ENCODE data around the gene SELENON.

Gene SELENON

DNA sequence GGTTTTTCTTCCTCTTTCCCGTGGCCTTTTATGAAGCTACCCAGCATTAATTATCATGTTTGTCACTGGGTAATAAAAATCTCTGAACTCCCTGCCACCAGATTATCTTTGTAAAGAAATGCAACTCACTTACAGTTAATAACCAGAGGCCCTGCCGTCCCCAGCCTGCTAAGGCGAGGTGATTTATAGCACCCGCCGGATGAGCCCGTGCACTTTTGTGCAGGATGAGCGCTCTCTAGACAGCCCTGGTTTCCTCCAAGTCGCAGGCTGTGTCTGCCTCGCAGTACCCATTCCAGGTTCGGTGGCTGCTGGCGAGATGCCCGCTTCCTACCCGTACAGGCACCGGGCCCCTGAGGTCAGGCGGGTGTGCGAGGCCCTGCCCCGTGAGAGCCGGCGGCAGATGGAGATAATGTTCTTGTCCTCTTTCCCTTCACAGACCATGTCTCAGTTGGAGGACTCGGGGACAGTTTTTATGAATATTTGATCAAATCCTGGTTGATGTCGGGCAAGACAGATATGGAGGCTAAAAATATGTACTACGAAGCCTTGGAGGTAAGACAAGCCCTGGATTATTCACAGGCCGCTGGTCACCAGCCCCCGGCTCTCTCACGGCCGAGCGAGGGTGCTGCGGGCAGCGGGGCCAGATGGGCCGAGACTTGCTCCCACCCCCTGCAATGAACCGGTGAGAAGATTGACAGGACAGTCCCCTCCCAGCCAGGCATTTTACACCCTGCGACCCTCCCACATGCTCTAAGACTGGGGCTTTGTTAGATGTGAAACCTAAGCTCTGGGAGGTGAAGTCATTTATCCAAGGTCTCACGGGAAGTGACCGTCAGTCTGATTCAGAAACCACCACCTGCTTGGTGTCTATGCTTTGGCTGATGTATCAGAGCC, 28.5 kb upstream of the SELENON start:
- no peak for DNase-seq

DNA sequence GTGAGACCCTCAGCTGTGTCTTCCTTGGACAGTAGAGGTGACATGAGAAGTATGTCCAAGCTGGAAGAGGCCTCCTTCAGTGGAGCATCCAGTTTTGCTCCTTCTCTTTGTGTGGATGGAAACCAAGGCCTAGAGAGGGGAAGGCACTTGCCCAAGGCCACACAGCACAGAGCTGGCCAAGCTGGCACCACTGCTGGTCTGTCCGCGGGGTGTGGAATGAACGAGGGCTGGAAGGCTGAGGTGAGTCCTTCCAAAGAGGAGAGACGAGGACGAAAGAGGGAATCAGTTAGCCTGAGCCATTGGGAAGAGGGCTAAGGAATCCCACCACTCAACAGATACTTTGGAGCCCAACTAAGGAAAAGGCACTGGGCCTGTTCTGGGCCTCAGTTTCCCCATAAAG, 27.8 kb upstream of the SELENON start:
- DNase-seq, result no peak

GRCh38 chr1:25772692-25773245, 27.2 kb upstream of the SELENON start:
- no peak for DNase-seq

DNA sequence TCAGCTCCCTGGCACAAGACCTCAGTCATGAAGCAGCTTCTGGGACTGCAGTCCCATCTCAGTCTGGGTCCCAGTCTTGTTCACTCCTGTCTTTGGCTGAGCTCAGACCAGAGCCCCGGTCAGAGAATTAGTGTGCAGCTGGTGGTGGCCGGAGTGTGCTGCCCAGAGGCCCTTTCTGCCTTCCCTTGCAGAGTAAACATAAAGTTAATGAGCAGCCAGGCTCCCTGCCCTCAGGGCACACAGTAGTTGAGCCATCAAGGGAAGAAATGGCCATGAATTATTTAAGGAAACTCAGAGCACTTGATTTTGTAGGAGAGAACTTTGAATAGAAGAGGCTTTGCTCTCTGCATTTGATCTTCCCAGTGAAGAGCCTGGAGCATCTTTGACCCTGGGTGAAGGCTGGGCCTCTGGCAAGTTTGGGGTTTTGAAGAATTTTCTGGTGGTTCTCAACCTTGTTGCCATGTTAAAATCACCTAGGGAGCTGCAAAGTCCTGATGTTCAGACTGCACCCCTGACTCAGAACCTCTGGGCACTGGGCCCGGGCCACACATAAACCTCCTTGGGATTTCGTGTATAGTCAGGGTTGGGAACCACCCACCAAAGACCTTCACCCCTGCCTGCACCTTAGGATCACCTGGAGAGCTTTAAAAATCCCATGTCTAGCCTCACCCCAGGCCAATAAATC, 26.4 kb upstream of the SELENON start:
- no peak for DNase-seq

DNA sequence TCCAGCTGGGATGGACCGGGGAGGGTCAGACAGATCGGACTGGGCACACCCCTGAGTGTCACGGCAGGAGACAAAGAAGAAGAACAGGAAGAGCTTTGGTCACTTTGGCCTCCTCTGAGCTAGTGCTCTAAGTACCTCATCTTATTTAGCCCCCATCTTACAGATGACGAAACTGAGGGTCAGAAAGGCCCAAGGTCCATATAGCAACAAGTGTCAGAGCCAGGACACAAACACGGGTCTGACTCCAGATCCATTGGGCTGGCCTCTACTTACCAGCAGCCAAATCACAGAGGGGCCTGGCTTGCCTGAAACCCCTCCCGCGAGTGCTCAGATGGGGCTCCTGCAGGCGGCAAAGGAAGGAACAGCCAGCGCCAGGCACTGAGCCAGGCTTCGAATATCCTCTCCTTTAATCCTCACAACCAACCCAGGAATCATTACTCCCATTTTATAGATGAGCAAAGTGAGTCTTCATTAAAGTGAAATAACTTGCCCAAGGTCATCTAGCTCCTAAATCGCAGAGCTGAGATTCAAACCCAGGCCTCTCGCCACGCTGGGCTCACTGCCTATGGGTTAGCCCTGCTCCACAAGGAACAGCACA, 25.7 kb upstream of the SELENON start:
- DNase-seq, result no peak

DNA sequence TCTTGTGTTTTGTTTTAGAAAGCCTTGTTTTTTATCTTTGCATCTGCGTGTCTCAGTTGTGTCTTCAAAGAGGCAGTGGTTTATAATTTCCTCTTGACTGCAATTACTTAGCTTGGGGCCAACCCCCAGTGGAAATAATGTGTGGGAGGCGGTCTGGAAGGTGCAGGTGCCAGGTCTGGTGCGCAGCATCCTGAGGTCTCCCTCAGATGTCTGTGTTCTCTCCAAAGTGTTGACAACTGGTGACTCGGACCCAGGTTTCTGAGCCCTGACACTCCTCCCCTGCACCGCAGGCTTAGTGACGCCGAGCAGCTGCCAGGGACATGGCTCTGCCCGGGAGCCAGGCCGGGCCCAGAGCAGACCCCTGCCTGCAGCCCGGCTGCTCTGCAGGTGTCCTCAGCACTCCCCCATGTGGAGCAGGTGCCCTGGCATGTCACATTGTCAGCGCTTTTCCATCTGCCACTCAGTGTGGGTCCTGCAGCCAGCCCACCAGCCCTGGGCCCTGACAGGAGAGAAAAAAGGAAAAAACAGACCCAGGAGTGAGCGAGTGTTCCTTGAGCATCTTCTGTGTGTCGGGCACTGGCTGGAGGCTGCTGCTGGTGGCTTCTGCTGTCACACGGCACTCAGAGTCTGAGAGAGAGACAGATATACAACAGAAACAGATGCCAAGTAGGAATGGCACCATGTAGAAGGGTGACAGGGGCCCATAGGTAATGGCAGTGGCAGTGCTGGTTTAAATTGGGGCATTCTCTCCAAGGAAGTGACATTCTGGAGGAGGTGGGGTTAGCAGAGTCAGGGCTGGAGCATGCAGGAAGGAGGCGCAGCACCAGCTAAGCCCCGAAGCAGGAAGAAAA, 24.8 kb upstream of the SELENON start:
- DNase-seq, result peak; percentile 71

- no peak for DNase-seq
Observed at GRCh38 chr1:25779388-25779787, 20.6 kb upstream of the SELENON start.

- no peak for DNase-seq
Observed at GRCh38 chr1:25779894-25780293, 20.1 kb upstream of the SELENON start.

DNA sequence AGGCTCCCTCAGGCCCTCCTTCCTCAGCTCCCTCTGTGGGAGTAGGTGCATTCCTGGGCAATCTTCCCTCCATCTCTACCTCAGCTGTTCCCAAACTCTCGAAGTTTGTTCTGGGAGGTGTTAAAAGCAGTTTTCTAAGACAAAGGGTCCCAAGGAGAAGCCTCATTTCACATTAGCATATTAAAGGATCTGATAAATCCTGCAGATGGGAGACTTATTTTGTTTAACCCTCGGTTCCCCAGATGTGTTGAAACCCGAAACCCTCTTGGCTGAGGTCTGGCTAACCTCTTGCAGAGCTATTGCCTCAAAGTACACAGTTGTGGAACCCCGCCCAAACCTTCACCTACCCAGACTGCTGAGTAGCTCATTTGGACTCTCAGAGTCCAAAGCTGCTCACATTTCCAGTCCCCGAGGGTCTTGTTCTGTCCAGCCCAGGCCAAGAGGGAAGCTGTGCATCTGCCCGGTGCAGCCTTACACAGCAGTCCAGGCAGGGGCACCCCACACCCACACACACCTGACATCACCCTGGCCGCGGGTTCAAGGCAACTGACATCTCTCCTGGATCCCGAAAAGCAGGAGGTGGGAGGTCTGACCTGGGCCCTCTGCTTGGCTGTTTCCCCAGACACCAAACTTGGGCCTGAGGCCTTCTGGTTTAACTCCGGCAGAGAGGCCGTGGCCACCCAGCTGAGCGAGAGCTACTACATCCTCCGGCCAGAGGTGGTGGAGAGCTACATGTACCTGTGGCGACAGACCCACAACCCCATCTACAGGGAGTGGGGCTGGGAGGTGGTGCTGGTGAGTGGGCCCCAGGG, 19.5 kb upstream of the SELENON start:
- DNase-seq, result no peak

DNA sequence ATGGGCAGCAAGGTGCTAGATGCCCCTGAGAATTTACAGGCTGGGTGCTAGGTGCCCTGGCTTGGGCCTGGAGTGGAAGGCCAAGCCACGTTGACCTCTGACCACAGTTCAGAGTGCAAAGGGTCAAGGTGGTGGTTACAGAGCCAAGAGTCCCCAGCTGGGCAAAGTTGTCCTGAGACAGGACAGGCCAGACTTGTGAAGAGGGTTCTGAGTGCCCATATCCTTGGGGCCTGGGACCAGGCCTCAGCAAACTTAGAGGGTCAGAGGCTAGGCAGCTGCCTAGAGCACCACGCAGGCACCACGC, 18.9 kb upstream of the SELENON start:
- no peak for DNase-seq

GRCh38 chr1:25782608-25783201, 17.3 kb upstream of the SELENON start:
- no peak for DNase-seq

DNA sequence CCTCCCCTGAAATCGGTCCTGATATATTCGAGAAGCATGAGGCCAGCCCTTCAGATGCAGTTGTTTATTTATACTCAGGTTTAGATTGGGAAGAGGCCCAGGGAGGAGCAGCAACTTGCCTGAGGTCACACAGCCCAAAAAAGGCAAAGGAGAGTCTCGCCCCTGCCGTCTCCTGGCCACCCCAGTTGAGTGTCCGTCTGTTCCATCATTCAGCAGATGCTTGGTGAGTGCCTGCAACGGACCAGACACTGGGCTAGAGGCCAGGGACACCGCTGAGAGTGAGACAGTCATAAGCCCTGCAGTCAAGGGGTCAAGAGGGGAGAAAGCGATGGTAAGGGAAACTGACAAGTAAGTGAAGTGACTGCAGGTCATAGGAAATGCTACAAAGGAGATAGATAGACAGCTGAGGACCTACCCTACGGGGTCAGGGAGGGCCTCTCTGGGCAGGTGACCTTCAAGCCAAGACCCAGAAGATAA, 15.4 kb upstream of the SELENON start:
- no peak for DNase-seq

- no peak for DNase-seq
Observed at GRCh38 chr1:25785333-25786067, 14.5 kb upstream of the SELENON start.

DNA sequence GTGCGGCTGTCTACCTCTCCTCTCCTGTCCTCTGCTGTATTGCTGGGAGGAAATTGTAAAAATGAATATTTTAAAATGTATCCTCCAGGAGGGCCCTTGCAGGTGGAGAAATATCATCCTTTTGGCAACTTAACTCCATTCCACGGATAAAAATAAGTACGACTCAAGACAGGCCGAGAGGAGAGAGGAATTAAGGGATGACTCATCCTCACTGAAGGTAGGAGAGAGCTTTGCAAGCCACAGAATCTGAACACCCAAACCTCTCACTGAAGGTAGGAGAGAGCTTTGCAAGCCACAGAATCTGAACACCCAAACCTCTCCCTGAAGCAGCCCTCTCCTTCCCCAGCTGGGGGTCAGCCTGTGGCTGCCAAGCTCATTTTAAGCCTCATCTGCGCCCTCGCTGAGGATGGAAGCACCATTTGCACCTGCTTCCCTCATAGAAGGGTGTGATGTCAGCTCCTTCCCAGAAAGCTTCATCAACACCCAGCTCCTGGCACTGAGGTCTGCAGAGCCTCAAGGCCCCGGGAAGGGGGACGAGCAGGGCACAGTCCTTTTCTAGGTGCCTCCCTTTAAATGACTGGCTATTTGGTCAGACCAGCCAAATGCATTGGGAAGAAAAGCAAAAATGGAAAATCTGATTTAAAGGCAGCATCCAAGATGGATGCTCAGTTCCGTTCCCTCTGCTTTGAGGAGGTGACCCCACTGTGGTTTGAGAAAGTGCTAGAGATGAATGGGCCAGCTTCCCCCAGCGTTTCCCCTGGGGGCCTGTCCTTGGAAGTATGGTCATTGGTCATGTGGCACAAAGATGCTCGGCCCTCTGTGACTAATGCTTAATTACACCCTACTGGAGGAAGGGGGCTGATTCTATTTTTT, 12.9 kb upstream of the SELENON start:
- no peak for DNase-seq

GRCh38 chr1:25787760-25788166, 12.2 kb upstream of the SELENON start:
- no peak for DNase-seq

DNA sequence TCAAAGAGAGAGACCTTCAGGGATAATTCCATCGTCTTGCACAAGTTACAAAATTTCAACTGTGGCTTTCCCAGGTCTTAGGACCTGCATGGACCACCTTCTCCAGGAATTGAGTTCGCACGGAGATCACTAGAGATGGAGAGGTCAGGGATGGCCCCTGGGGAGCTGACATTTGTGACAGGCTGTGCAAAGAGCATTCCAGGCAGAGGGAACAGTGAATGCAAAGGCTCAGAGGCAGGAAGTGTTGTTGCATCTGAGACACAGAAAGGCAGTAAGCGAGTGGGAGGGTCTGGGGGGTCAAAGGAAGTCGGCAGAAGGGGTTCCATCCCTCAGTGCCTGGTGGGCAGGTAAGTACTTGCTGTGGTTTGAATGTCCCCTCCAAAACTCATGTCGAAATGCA, 9.5 kb upstream of the SELENON start:
- no peak for DNase-seq

- no peak for DNase-seq
Observed at GRCh38 chr1:25792115-25792514, 7.9 kb upstream of the SELENON start.

GRCh38 chr1:25793585-25794170, 6.3 kb upstream of the SELENON start:
- DNase-seq, result no peak

DNA sequence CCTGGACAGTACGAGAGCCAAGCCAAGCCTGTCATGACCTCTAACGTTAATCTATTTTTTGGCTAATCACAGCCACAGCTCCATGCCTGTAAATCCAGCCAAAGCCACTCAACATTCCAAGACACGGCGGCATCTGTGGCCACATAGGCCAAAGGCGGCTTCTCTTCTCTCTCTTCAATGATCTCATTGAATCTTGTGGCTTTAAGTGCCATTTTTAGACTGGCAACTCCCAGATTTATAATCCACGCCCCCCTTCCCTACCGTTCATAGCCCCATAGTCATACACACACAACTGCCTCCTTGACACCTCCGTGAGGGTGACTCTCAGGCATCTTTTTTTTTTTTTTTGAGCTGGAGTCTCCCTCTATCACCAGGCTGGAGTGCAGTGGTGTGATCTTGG, 5.7 kb upstream of the SELENON start:
- no peak for DNase-seq
